NCI-H1930 (cell line): ENCODE results near the gene C2CD4C.
"Not testable (repeated sequence)": the region's sequence is repeated elsewhere in the genome, so short reads cannot be mapped to it uniquely, and the experiment has no call there.

ENCODE experiments used
- DNase-seq, 2 experiments: peaks; one replicate each; lab custom pipeline; 2025; lab: John Stamatoyannopoulos, UW

C2CD4C gene

DNA sequence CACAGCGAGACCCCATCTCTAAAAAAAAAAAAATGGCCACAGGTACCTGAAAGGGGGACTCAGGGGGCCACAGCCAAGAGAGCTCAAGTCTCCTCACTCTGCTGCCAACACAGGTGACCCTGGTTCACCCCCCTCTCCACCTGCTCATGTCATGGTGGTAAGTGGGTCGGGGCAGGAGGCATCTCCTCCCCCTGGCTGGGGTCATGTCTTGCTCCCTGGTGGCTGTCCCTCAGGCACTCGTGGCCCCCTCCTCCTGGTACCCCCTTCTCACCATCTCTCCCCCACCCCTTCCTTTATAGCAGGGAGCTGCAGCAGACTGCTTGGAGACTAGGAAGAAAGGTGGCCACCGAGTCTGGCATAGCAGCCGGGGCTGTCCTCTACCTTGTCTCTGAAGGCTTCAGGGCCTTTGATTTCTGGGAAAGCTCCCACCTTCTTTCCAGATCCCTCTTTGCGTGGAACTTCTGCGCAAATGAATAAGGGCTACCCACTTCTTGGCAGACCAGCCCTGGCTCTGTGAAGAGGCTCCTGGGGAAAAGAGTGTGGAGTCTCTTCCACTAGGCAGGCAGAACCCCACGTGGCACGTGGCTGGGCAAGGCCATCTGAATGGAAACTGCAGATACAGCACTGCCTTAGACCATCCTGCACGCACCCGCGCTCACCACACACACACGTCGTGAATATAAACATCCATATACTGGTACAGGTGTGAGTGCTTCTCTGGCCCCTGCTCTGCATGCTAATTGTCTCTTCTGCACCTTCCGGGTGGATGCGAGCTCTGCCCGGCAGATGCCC is 44.3 kb downstream of the C2CD4C start:
- no peak for DNase-seq

DNA sequence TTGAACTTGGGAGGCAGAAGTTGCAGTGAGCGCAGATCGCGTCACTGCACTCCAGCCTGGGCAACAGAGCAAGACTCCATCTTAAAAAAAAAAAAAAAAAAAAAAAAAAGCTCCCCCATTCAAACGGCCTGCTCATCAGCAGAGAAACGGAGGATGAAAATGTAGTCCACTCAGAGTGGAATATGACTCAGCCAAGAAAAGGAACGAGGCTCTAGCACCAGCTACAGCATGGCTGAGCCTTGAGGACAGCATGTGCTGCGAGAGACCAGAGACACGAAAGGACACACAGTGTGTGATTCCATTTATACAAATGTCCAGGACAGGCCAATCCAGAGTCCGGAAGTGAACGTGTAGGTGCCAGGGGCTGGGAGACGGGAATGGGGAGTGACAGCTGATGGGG is 46.3 kb downstream of the C2CD4C start:
- no peak for DNase-seq

DNA sequence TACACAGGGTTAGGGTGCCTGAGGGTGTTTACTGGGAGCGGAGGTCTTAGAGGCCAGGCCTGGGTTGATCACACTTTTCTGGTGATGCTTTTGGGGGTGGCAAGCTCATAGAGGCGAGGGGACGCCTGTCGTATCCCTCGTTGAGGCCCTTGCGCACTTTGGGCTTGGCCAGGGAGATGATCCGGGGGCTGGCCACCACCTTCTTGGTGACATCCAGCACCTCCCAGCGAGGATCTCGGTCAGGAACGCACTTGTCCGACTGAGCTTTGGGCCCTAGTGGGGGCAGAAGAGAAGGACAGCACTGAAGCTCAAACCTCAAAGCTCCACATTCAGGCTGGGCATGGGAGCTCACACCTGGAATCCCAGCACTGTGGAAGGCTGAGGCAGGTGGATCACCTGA is 46.8 kb downstream of the C2CD4C start:
- no peak for DNase-seq

DNA sequence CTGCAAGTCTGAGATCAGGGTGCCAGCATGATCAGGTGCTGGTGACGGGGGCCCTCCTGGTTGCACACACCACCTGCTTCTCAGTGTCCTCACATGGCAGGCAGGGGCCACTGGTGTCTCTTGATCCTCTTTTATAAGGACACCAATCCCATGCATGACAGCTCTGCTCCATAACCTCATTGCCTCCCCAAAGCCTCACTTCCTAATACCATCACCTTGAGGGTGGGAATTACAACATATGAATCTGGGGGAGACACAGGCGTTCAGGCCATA is 49.4 kb downstream of the C2CD4C start:
- no peak for DNase-seq

DNA sequence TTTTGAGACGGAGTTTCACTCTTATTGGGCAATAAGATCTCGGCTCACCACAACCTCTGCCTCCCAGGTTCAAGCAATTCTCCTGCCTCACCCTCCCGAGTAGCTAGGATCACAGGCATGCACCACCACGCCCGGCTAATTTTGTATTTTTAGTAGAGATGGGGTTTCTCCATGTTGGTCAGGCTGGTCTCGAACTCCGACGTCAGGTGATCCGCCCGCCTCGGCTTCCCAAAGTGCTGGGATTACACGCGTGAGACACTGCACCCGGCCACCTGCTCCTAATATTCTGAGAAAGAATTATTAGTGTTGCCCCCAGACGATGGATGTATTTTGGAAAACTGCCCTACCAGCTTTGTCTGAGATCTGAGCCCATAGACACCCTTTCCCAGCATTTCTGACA is 53.4 kb downstream of the C2CD4C start:
- DNase-seq: not testable (repeated sequence)
